Endothelial cell of umbilical vein (primary cell): ENCODE results near the gene LONRF3. TPM values are rescaled to one million over a fixed set of nuclear protein-coding genes. Genes with fewer than 3 reads are reported as not detected.
"Not testable (repeated sequence)": the region's sequence is repeated elsewhere in the genome, so short reads cannot be mapped to it uniquely, and the experiment has no call there.

Experiments used
- BruUV-seq: library from RNA; stranded (reverse); fragments of 400-500 nt; replicated peaks from 2 replicates; lab custom pipeline; 2021; lab: Mats Ljungman, UMichigan
- CTCF ChIA-PET: fragments of 300-600, 350-600 bp; sonication (Branson Sonifier 250); formaldehyde crosslinking; loops from one replicate; lab custom pipeline; 2021; ENCODE audit warnings: antibody characterized with exemption, inconsistent platforms; lab: Charles Lee
- POLR2A ChIA-PET: fragments of 300-600, 350-600 bp; sonication (Branson Sonifier 250); formaldehyde crosslinking; loops from one replicate; lab custom pipeline; 2021; ENCODE audit warnings: antibody characterized with exemption, inconsistent platforms; lab: Charles Lee
- DNase-seq: peaks from one replicate; pipeline ENCODE4 v3.0.0-alpha.2; 2011; ENCODE audit warnings: low read depth, low spot score
- FAIRE-seq: peaks from 2 replicates; lab custom pipeline; 2011; peaks lifted over from hg19 to GRCh38; lab: Jason Lieb, UNC
- H2AFZ ChIP-seq: 2 replicates; pipeline ENCODE4 v1.6.0; 2012; ENCODE audit warnings: low read depth, low read length, control low read depth, inconsistent platforms
- H3K27ac ChIP-seq: 2 replicates; pipeline ENCODE4 v1.5.1; 2011; ENCODE audit warnings: low read depth, mild to moderate bottlenecking, control low read depth, low read length, moderate library complexity; ENCODE audit not compliant: insufficient read depth
- H3K27me3 ChIP-seq, 2 experiments: 2 replicates each; pipeline versions ENCODE4 v1.6.0 to v1.6.1; 2011; ENCODE audit warnings: low read length in 2 of 2, mixed read lengths in 1 of 2; ENCODE audit not compliant: control insufficient read depth in 2 of 2, insufficient read depth in 2 of 2
- H3K36me3 ChIP-seq, 2 experiments: 2 replicates in 1 of 2; 3 replicates in 1 of 2; pipeline ENCODE4 v1.5.1; 2011; ENCODE audit warnings: low read length in 2 of 2, mild to moderate bottlenecking in 1 of 2, moderate library complexity in 1 of 2; ENCODE audit not compliant: control insufficient read depth in 2 of 2, insufficient read depth in 2 of 2; ENCODE audit errors: extremely low read depth in 1 of 2
- H3K4me1 ChIP-seq: 3 replicates; pipeline ENCODE4 v1.5.1; 2011; ENCODE audit warnings: mild to moderate bottlenecking, low read length; ENCODE audit not compliant: control insufficient read depth, insufficient read depth; ENCODE audit errors: extremely low read depth
- H3K4me2 ChIP-seq: 2 replicates; pipeline ENCODE4 v1.6.1; 2011; ENCODE audit warnings: low read length, control low read depth, mixed read lengths; ENCODE audit not compliant: insufficient read depth
- H3K4me3 ChIP-seq, 3 experiments: fragments of 200-600 bp in 1 of 3; sonication (generic), shearing (Covaris generic) in 1 of 3; replicated peaks in 1 of 3; 2 replicates each; pipeline ENCODE4 v1.5.1; 2011 to 2016; ENCODE audit warnings: control low read depth in 3 of 3, low read length in 3 of 3, mild to moderate bottlenecking in 2 of 3, inconsistent platforms in 1 of 3, low read depth in 1 of 3, moderate library complexity in 1 of 3; ENCODE audit not compliant: insufficient read depth in 1 of 3
- H3K79me2 ChIP-seq: 2 replicates; pipeline ENCODE4 v1.6.0; 2012; ENCODE audit warnings: low read length, inconsistent platforms; ENCODE audit not compliant: control insufficient read depth, insufficient read depth
- H3K9ac ChIP-seq: replicated peaks from 2 replicates; pipeline ENCODE3; 2011; ENCODE audit warnings: low read length, control low read depth; ENCODE audit not compliant: insufficient read depth; ENCODE audit errors: extremely low read depth
- H3K9me1 ChIP-seq: replicated peaks from 3 replicates; pipeline ENCODE4 v1.6.0; 2011; ENCODE audit warnings: mild to moderate bottlenecking, low read length; ENCODE audit not compliant: control insufficient read depth, insufficient read depth; ENCODE audit errors: extremely low read depth
- H3K9me3 ChIP-seq: replicated peaks from 2 replicates; pipeline ENCODE4 v1.5.1; 2012; ENCODE audit warnings: low read length, inconsistent platforms; ENCODE audit not compliant: control insufficient read depth, insufficient read depth
- H4K20me1 ChIP-seq: replicated peaks from 2 replicates; pipeline ENCODE3; 2011; ENCODE audit warnings: mild to moderate bottlenecking, low read length; ENCODE audit not compliant: control insufficient read depth, insufficient read depth; ENCODE audit errors: extremely low read depth
- EZH2 ChIP-seq: IDR thresholded peaks from 2 replicates; pipeline ENCODE4 v1.6.1; 2012; ENCODE audit warnings: borderline replicate concordance, low read depth, mild to moderate bottlenecking, moderate library complexity, low read length, inconsistent platforms; ENCODE audit not compliant: severe bottlenecking
- FOS ChIP-seq: IDR thresholded peaks from 2 replicates; pipeline ENCODE4 v1.6.1; 2011; ENCODE audit warnings: mild to moderate bottlenecking, low read length, moderate library complexity, borderline replicate concordance; ENCODE audit not compliant: insufficient read depth
- JUN ChIP-seq: IDR thresholded peaks from 2 replicates; pipeline ENCODE4 v1.6.1; 2011; ENCODE audit warnings: borderline replicate concordance, low read depth; ENCODE audit not compliant: insufficient read length, insufficient read depth
- MAX ChIP-seq: IDR thresholded peaks from 2 replicates; pipeline ENCODE4 v1.6.1; 2011; ENCODE audit not compliant: insufficient read depth, insufficient read length
- POLR2A ChIP-seq: IDR thresholded peaks from 2 replicates; pipeline ENCODE4 v1.6.1; 2012; ENCODE audit warnings: low read depth, mild to moderate bottlenecking, control low read depth, low read length
- dilution Hi-C: fragments of 300-500 bp; cut with MboI; formaldehyde crosslinking; loops from one replicate; pipeline ENCODE4 v1.15.0; 2019; ENCODE audit warnings: low sequenced_read_pairs; ENCODE audit not compliant: extremely low pct_ligation_motif_present
- intact Hi-C: fragments of 100-400 bp; cut with micrococcal nuclease; formaldehyde crosslinking; loops from one replicate; pipeline ENCODE4 v1.10.0; 2022
- polyA plus RNA-seq, 4 experiments: library from polyadenylated mRNA; depleted of rRNA in 3 of 4; stranded (reverse) in 3 of 4; unstranded in 1 of 4; fragments of >200 nt; gene quantifications; 2 replicates each; pipeline versions ENCODE4 v1.2.1 to v1.2.3, GENCODE V29; 2011 to 2012; ENCODE audit warnings: missing spikeins in 1 of 4
- total RNA-seq: library from RNA; stranded (reverse); gene quantifications from 2 replicates; pipeline ENCODE4 v1.2.3, GENCODE V29; 2021

Gene LONRF3
- total and polyA plus RNA-seq, 2 donors (not counting 3 experiments of a cell fraction or from before 2014, with no cell fraction given): 4.4 to 13.3 TPM

GRCh38 chrX:119017077-119017476 is 42.7 kb downstream of the LONRF3 start:
- DNase-seq (no peak), FAIRE-seq (no peak)
- Histone ChIP-seq H3K4me2 (no peak overlapping the region), H3K79me2 (no peaks in the 10 kb centered on the region), H3K9ac (no peak overlapping the region), H3K27me3 (no peaks in the 10 kb centered on the region), H3K27ac (no peak overlapping the region), H3K9me1 (no peaks in the 10 kb centered on the region), H4K20me1 (no peaks in the 10 kb centered on the region), H3K9me3 (no peaks in the 10 kb centered on the region), H3K4me1 (peaks cover 18% of the 10 kb centered on the region), H2AFZ (no peak overlapping the region), H3K36me3 (peaks cover 0 to 6% of the 10 kb centered on the region in 2 experiments), H3K4me3 (no peak overlapping the region)
- intact Hi-C loops (no loop called here), dilution Hi-C loops (no loop called here)
- ChIA-PET POLR2A (no interaction called here), CTCF (interaction anchor here (0.6 kb wide), 1 partner anchor 41 kb away, joined by 3 read pairs; no protein-coding TSS in a partner anchor)
- TF ChIP-seq JUN: no peak
- no peak for TF ChIP-seq FOS
- TF ChIP-seq POLR2A: no peak
- BruUV-seq: no TSS peak

- Histone ChIP-seq H3K27ac (no peak overlapping the region), H3K27me3 (no peaks in the 10 kb centered on the region), H3K9me3 (no peaks in the 10 kb centered on the region), H3K4me3 (no peak overlapping the region), H2AFZ (no peak overlapping the region), H4K20me1 (no peaks in the 10 kb centered on the region), H3K9ac (no peak overlapping the region), H3K79me2 (no peaks in the 10 kb centered on the region), H3K4me1 (no peaks in the 10 kb centered on the region), H3K9me1 (no peaks in the 10 kb centered on the region), H3K4me2 (no peak overlapping the region), H3K36me3 (no peaks in the 10 kb centered on the region)
- TF ChIP-seq FOS (no peak), EZH2 (no peak), MAX (no peak)
- FAIRE-seq (no peak), DNase-seq (no peak)
- intact Hi-C loops (no loop called here), dilution Hi-C loops (no loop called here)
- no TSS peak for BruUV-seq
- CTCF ChIA-PET: no interaction called here
- POLR2A ChIA-PET: no interaction called here
These were observed 51.5 kb downstream of the LONRF3 start for GRCh38 chrX:119025900-119026299.

- CTCF ChIA-PET, BruUV-seq, POLR2A ChIA-PET: not testable (repeated sequence)
These were observed 51.9 kb downstream of the LONRF3 start for GRCh38 chrX:119026344-119026743.

More at GRCh38 chrX:119026344-119026743, 51.9 kb downstream of the LONRF3 start:
- H3K79me2 ChIP-seq, H3K9me1 ChIP-seq, H3K27ac ChIP-seq, dilution Hi-C loops, H4K20me1 ChIP-seq, H3K9me3 ChIP-seq, H3K4me1 ChIP-seq, H3K4me2 ChIP-seq, H3K9ac ChIP-seq, intact Hi-C loops, FAIRE-seq, H3K36me3 ChIP-seq, H2AFZ ChIP-seq, H3K4me3 ChIP-seq, H3K27me3 ChIP-seq, DNase-seq: not testable (repeated sequence)
